GM23338 (cell line): ENCODE results near the gene LRRC3C. TPM values are rescaled to one million over a fixed set of nuclear protein-coding genes. Genes with fewer than 3 reads are reported as not detected.

Source experiments
- ATAC-seq: fragments of 200-7000 bp; cut with Tn5 transposase; 3 replicates; pipeline ENCODE4 v1.9.1; 2020
- DNase-seq: peaks from one replicate; pipeline ENCODE4 v3.0.0-alpha.2; 2015; ENCODE audit warnings: low spot score
- H2AFZ ChIP-seq: fragments of 200-600 bp; sonication (generic); 2 replicates; pipeline ENCODE4 v1.8.0; 2016; ENCODE audit warnings: antibody characterized with exemption, mild to moderate bottlenecking, moderate library complexity
- H3F3A ChIP-seq: fragments of 200-600 bp; sonication (generic); replicated peaks from 2 replicates; pipeline ENCODE4 v1.8.0; 2017; ENCODE audit warnings: antibody characterized with exemption, mixed run types, low read depth
- H3K27ac ChIP-seq: fragments of 200-600 bp; sonication (generic); 2 replicates; pipeline ENCODE4 v1.6.1; 2016; ENCODE audit warnings: low read depth
- H3K27me3 ChIP-seq: fragments of 200-600 bp; sonication (generic); 2 replicates; pipeline ENCODE4 v1.8.0; 2016; ENCODE audit warnings: mild to moderate bottlenecking, mixed run types, moderate library complexity; ENCODE audit not compliant: insufficient read depth
- H3K36me3 ChIP-seq: fragments of 200-600 bp; sonication (generic); 2 replicates; pipeline ENCODE4 v1.8.0; 2016; ENCODE audit warnings: mild to moderate bottlenecking; ENCODE audit not compliant: insufficient read depth
- H3K4me1 ChIP-seq: fragments of 200-600 bp; sonication (generic); 2 replicates; pipeline ENCODE4 v1.8.0; 2016; ENCODE audit warnings: mild to moderate bottlenecking, moderate library complexity; ENCODE audit not compliant: insufficient read depth
- H3K4me2 ChIP-seq: fragments of 200-600 bp; sonication (generic); 2 replicates; pipeline ENCODE4 v1.7.1; 2017; ENCODE audit warnings: mixed run types
- H3K4me3 ChIP-seq: fragments of 200-600 bp; sonication (generic); 2 replicates; pipeline ENCODE4 v1.6.1; 2016; ENCODE audit warnings: mixed run types
- H3K79me2 ChIP-seq: fragments of 200-600 bp; sonication (generic); replicated peaks from 2 replicates; pipeline ENCODE4 v1.8.0; 2017; ENCODE audit warnings: mild to moderate bottlenecking; ENCODE audit not compliant: insufficient read depth
- H3K9me2 ChIP-seq: fragments of 200-600 bp; sonication (generic); 2 replicates; pipeline ENCODE4 v1.8.0; 2017; ENCODE audit not compliant: insufficient read depth
- H4K20me1 ChIP-seq: fragments of 200-600 bp; sonication (generic); replicated peaks from 2 replicates; pipeline ENCODE4 v1.8.0; 2017; ENCODE audit warnings: mild to moderate bottlenecking; ENCODE audit not compliant: insufficient read depth
- H3K27ac Mint-ChIP-seq: 2 replicates; pipeline ENCODE4 v1.8.0; 2020; ENCODE audit warnings: inconsistent platforms, mild to moderate bottlenecking, moderate library complexity, mixed read lengths
- H3K27me3 Mint-ChIP-seq: 3 replicates; pipeline ENCODE4 v1.8.0; 2022; ENCODE audit warnings: low read depth, mild to moderate bottlenecking, moderate library complexity, mixed read lengths, inconsistent platforms; ENCODE audit not compliant: insufficient read depth, poor library complexity
- H3K36me3 Mint-ChIP-seq: 3 replicates; pipeline ENCODE4 v1.8.0; 2021; ENCODE audit warnings: low read depth, mild to moderate bottlenecking, inconsistent platforms, moderate library complexity, mixed read lengths
- H3K4me1 Mint-ChIP-seq: 3 replicates; pipeline ENCODE4 v1.8.0; 2020; ENCODE audit warnings: mild to moderate bottlenecking, inconsistent platforms, mixed read lengths
- H3K4me3 Mint-ChIP-seq: 3 replicates; pipeline ENCODE4 v1.8.0; 2021; ENCODE audit warnings: moderate library complexity, mild to moderate bottlenecking, inconsistent platforms, mixed read lengths
- H3K9me3 Mint-ChIP-seq: 3 replicates; pipeline ENCODE4 v1.8.0; 2020; ENCODE audit warnings: moderate library complexity, mild to moderate bottlenecking, inconsistent platforms, mixed read lengths
- CREB1 ChIP-seq: fragments of 250-450 bp; sonication (Bioruptor Pico); IDR thresholded peaks from 2 replicates; pipeline ENCODE4 v1.5.0; 2020; ENCODE audit warnings: low read depth, mild to moderate bottlenecking, moderate library complexity
- EZH2phosphoT487 ChIP-seq: fragments of 200-600 bp; sonication (generic); IDR thresholded peaks from one replicate; pipeline ENCODE4 v1.8.1; 2018; ENCODE audit warnings: antibody characterized with exemption; ENCODE audit not compliant: unreplicated experiment
- STAT1 ChIP-seq: IDR thresholded peaks from one replicate; pipeline ENCODE4 v1.6.1; 2016; ENCODE audit warnings: antibody characterized with exemption; ENCODE audit not compliant: unreplicated experiment
- polyA plus RNA-seq: library from polyadenylated mRNA; unstranded; fragments of >200 nt; fragmentation: Nextera tagmentation; extraction: Ambion mirVana; gene quantifications from 2 replicates; pipeline ENCODE4 v1.2.1, GENCODE V29; 2016
- total RNA-seq: library from RNA; depleted of rRNA; stranded (reverse); fragments of >200 nt; shearing (Covaris generic); gene quantifications from 2 replicates; pipeline ENCODE4 v1.2.3, GENCODE V29; 2014
- TF ChIP-seq, protein P1 (sequence below), 2 experiments: fragments of 200-600 bp in 1 of 2; sonication (generic) in 1 of 2; conservative IDR thresholded peaks; 2 replicates each; pipeline versions ENCODE4 v1.5.1 to v1.6.1; 2016 to 2017; ENCODE audit warnings: antibody characterized with exemption in 2 of 2, low read depth in 2 of 2, mild to moderate bottlenecking in 2 of 2, moderate library complexity in 1 of 2
- TF ChIP-seq, protein P2 (sequence below): fragments of 250-450 bp; sonication (Bioruptor Pico); IDR thresholded peaks from 2 replicates; pipeline ENCODE4 v1.5.0; 2020; ENCODE audit warnings: mild to moderate bottlenecking, moderate library complexity
- TF ChIP-seq, protein P3 (sequence below): IDR thresholded peaks from one replicate; pipeline ENCODE4 v1.6.1; 2018; ENCODE audit warnings: antibody characterized with exemption; ENCODE audit not compliant: unreplicated experiment

Gene LRRC3C
- total and polyA plus RNA-seq, 2 experiments from 2014 or later, result 0.24 TPM; not detected in 1

DNA sequence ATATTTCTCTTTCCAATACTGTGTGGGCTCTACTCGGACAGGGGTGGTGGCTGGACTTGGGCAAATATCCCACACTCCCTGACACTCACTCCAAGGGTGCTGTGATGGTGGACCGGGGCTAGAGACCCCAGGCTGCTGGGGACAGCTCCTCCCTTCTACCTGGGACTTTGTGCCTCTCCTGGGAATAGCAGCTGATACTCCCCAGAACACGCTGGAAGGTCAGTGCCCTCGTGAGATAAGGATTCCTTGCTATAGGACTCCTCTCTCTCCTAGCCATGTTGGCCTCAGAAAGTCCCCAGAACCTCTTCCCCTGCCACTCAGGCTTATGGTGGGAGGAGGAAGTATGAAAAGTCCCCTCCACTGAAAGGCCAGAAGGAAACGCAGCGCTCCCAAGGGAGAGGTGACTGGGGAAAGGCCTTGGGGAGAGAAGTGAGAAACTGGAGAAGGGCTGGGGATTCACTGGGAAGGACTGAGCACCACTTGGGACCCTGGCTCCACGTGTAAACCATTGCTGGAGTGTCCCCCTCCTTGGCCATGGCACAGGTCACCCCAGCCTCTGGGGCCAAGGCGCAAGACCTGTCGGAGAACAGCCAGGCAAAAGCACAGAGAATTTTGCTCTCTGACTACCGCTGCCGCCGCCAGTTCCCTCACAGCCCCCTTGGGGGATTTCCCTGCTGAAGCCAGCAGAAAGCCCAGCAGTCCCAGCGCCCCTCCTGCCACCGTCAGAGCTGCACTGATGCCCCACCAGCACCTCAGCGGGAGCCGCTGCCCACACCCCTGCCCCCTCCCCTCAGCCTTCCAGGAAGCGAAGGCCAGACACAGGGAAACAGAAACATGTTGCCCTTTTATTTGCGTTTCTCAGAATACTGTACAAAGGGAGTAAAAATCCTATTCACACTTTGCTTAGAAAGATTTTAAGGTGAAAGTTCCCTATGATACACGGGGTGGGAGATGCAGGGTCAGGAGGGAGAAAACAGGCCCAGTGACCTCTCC, 7.0 kb upstream of the LRRC3C start (continued):
- TF ChIP-seq, protein P1, sequence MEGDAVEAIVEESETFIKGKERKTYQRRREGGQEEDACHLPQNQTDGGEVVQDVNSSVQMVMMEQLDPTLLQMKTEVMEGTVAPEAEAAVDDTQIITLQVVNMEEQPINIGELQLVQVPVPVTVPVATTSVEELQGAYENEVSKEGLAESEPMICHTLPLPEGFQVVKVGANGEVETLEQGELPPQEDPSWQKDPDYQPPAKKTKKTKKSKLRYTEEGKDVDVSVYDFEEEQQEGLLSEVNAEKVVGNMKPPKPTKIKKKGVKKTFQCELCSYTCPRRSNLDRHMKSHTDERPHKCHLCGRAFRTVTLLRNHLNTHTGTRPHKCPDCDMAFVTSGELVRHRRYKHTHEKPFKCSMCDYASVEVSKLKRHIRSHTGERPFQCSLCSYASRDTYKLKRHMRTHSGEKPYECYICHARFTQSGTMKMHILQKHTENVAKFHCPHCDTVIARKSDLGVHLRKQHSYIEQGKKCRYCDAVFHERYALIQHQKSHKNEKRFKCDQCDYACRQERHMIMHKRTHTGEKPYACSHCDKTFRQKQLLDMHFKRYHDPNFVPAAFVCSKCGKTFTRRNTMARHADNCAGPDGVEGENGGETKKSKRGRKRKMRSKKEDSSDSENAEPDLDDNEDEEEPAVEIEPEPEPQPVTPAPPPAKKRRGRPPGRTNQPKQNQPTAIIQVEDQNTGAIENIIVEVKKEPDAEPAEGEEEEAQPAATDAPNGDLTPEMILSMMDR (conservative IDR thresholded peaks at IDR 0.05; ENCODE audit: low read depth in 2 of 2), result no peak
- no peak for TF ChIP-seq STAT1
- TF ChIP-seq, protein P2, sequence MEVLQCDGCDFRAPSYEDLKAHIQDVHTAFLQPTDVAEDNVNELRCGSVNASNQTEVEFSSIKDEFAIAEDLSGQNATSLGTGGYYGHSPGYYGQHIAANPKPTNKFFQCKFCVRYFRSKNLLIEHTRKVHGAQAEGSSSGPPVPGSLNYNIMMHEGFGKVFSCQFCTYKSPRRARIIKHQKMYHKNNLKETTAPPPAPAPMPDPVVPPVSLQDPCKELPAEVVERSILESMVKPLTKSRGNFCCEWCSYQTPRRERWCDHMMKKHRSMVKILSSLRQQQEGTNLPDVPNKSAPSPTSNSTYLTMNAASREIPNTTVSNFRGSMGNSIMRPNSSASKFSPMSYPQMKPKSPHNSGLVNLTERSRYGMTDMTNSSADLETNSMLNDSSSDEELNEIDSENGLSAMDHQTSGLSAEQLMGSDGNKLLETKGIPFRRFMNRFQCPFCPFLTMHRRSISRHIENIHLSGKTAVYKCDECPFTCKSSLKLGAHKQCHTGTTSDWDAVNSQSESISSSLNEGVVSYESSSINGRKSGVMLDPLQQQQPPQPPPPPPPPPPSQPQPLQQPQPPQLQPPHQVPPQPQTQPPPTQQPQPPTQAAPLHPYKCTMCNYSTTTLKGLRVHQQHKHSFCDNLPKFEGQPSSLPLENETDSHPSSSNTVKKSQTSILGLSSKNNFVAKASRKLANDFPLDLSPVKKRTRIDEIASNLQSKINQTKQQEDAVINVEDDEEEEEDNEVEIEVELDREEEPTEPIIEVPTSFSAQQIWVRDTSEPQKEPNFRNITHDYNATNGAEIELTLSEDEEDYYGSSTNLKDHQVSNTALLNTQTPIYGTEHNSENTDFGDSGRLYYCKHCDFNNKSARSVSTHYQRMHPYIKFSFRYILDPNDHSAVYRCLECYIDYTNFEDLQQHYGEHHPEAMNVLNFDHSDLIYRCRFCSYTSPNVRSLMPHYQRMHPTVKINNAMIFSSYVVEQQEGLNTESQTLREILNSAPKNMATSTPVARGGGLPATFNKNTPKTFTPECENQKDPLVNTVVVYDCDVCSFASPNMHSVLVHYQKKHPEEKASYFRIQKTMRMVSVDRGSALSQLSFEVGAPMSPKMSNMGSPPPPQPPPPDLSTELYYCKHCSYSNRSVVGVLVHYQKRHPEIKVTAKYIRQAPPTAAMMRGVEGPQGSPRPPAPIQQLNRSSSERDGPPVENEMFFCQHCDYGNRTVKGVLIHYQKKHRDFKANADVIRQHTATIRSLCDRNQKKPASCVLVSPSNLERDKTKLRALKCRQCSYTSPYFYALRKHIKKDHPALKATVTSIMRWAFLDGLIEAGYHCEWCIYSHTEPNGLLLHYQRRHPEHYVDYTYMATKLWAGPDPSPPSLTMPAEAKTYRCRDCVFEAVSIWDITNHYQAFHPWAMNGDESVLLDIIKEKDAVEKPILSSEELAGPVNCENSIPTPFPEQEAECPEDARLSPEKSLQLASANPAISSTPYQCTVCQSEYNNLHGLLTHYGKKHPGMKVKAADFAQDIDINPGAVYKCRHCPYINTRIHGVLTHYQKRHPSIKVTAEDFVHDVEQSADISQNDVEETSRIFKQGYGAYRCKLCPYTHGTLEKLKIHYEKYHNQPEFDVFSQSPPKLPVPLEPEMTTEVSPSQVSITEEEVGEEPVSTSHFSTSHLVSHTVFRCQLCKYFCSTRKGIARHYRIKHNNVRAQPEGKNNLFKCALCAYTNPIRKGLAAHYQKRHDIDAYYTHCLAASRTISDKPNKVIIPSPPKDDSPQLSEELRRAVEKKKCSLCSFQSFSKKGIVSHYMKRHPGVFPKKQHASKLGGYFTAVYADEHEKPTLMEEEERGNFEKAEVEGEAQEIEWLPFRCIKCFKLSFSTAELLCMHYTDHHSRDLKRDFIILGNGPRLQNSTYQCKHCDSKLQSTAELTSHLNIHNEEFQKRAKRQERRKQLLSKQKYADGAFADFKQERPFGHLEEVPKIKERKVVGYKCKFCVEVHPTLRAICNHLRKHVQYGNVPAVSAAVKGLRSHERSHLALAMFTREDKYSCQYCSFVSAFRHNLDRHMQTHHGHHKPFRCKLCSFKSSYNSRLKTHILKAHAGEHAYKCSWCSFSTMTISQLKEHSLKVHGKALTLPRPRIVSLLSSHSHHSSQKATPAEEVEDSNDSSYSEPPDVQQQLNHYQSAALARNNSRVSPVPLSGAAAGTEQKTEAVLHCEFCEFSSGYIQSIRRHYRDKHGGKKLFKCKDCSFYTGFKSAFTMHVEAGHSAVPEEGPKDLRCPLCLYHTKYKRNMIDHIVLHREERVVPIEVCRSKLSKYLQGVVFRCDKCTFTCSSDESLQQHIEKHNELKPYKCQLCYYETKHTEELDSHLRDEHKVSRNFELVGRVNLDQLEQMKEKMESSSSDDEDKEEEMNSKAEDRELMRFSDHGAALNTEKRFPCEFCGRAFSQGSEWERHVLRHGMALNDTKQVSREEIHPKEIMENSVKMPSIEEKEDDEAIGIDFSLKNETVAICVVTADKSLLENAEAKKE (CRISPR knock-in tag), result no peak

DNA sequence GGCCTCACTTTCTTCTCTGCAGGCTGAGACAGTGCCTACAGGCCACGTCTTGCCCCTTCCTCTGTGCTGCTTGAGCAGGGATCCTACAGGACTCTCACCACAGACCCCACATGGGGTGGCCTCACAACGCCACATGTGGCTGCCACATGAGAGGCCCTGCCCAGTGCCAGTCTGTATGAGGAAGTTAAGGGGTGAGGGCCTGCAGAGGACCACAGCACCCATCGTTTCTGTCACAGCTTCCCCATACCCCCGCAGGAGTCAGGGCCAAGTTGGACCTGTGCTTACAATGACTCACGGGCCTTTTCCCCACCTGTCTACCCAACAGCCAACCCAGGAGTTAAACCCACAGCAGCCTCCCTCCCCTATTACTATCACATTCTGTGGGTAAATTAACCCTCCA, 6.2 kb upstream of the LRRC3C start:
- peaks cover 5% of the 10 kb centered on the region; the same call in 1 of the 2 replicates for H3K36me3 ChIP-seq
- no peak for DNase-seq
- TF ChIP-seq CREB1 (CRISPR knock-in tag) (no peak), EZH2phosphoT487 (no peak)
- TF ChIP-seq, protein P1 (conservative IDR thresholded peaks at IDR 0.05; ENCODE audit: low read depth in 2 of 2), result no peak
- TF ChIP-seq, protein P3, sequence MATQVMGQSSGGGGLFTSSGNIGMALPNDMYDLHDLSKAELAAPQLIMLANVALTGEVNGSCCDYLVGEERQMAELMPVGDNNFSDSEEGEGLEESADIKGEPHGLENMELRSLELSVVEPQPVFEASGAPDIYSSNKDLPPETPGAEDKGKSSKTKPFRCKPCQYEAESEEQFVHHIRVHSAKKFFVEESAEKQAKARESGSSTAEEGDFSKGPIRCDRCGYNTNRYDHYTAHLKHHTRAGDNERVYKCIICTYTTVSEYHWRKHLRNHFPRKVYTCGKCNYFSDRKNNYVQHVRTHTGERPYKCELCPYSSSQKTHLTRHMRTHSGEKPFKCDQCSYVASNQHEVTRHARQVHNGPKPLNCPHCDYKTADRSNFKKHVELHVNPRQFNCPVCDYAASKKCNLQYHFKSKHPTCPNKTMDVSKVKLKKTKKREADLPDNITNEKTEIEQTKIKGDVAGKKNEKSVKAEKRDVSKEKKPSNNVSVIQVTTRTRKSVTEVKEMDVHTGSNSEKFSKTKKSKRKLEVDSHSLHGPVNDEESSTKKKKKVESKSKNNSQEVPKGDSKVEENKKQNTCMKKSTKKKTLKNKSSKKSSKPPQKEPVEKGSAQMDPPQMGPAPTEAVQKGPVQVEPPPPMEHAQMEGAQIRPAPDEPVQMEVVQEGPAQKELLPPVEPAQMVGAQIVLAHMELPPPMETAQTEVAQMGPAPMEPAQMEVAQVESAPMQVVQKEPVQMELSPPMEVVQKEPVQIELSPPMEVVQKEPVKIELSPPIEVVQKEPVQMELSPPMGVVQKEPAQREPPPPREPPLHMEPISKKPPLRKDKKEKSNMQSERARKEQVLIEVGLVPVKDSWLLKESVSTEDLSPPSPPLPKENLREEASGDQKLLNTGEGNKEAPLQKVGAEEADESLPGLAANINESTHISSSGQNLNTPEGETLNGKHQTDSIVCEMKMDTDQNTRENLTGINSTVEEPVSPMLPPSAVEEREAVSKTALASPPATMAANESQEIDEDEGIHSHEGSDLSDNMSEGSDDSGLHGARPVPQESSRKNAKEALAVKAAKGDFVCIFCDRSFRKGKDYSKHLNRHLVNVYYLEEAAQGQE, result no peak

More for the DNA sequence above, 6.2 kb upstream of the LRRC3C start:
- H3K27me3 Mint-ChIP-seq, result peaks cover 7% of the 10 kb centered on the region
- Histone ChIP-seq H3K9me2 (no peaks in the 10 kb centered on the region), H3K27ac (no peak overlapping the region), H2AFZ (no peak overlapping the region), H3K4me1 (peaks cover 4% of the 10 kb centered on the region; the same call in 1 of the 2 replicates), H3F3A (no peaks in the 10 kb centered on the region), H3K27me3 (no peaks in the 10 kb centered on the region), H3K4me2 (no peak overlapping the region), H3K79me2 (peaks cover 23% of the 10 kb centered on the region), H3K4me3 (no peak overlapping the region), H4K20me1 (peaks cover 17% of the 10 kb centered on the region)
- no peaks in the 10 kb centered on the region for H3K9me3 Mint-ChIP-seq
- peaks cover 24% of the 10 kb centered on the region for H3K4me1 Mint-ChIP-seq
- H3K36me3 Mint-ChIP-seq, result peaks cover 36% of the 10 kb centered on the region
- no peak overlapping the region for H3K4me3 Mint-ChIP-seq
- H3K27ac Mint-ChIP-seq, result no peak overlapping the region
- ATAC-seq, result no peak
